Hematopoietic multipotent progenitor cell treated with erythropoietin and hydrocortisone succinate and interleukin-3 and kit ligand, for 8 days (in vitro differentiated cells): ENCODE results near the gene TOP1.
A peak's percentile ranks its signal among the peaks of the same experiment; 100 is the strongest.

Experiments
- DNase-seq: peaks from one replicate; pipeline ENCODE4 v3.0.0-alpha.2; 2015

TOP1 gene

GRCh38 chr20:41148942-41149341 is 120.3 kb downstream of the TOP1 start:
- DNase-seq: no peak

GRCh38 chr20:41150664-41151063 is 122.0 kb downstream of the TOP1 start:
- peak; percentile 57 for DNase-seq

GRCh38 chr20:41151134-41151869 is 122.7 kb downstream of the TOP1 start:
- DNase-seq: no peak

GRCh38 chr20:41152108-41152757 is 123.6 kb downstream of the TOP1 start:
- no peak for DNase-seq

GRCh38 chr20:41154436-41155176 is 126.0 kb downstream of the TOP1 start:
- no peak for DNase-seq

GRCh38 chr20:41155261-41155660 is 126.6 kb downstream of the TOP1 start:
- DNase-seq: no peak

- no peak for DNase-seq
Measured at GRCh38 chr20:41158082-41158625, 129.5 kb downstream of the TOP1 start.

- DNase-seq: no peak
Measured at GRCh38 chr20:41159547-41159946, 130.9 kb downstream of the TOP1 start.

- DNase-seq: no peak
Measured at GRCh38 chr20:41160686-41161085, 132.1 kb downstream of the TOP1 start.

- no peak for DNase-seq
Measured at GRCh38 chr20:41161886-41162285, 133.3 kb downstream of the TOP1 start.

GRCh38 chr20:41162396-41162795 is 133.8 kb downstream of the TOP1 start:
- no peak for DNase-seq

GRCh38 chr20:41163821-41164220 is 135.2 kb downstream of the TOP1 start:
- DNase-seq: no peak

- no peak for DNase-seq
Measured at GRCh38 chr20:41165001-41165882, 136.6 kb downstream of the TOP1 start.

GRCh38 chr20:41166201-41167117 is 137.8 kb downstream of the TOP1 start:
- no peak for DNase-seq

- no peak for DNase-seq
Measured at GRCh38 chr20:41167118-41167470, 138.5 kb downstream of the TOP1 start.

- DNase-seq: no peak
Measured at GRCh38 chr20:41167481-41168253, 139.0 kb downstream of the TOP1 start.

GRCh38 chr20:41168281-41169161 is 139.9 kb downstream of the TOP1 start:
- DNase-seq: no peak

GRCh38 chr20:41169162-41169690 is 140.6 kb downstream of the TOP1 start:
- no peak for DNase-seq

GRCh38 chr20:41169791-41170351 is 141.2 kb downstream of the TOP1 start:
- no peak for DNase-seq
